Measurements from ENCODE around the gene ZFR2.

- TF ChIP-seq, protein P1, sequence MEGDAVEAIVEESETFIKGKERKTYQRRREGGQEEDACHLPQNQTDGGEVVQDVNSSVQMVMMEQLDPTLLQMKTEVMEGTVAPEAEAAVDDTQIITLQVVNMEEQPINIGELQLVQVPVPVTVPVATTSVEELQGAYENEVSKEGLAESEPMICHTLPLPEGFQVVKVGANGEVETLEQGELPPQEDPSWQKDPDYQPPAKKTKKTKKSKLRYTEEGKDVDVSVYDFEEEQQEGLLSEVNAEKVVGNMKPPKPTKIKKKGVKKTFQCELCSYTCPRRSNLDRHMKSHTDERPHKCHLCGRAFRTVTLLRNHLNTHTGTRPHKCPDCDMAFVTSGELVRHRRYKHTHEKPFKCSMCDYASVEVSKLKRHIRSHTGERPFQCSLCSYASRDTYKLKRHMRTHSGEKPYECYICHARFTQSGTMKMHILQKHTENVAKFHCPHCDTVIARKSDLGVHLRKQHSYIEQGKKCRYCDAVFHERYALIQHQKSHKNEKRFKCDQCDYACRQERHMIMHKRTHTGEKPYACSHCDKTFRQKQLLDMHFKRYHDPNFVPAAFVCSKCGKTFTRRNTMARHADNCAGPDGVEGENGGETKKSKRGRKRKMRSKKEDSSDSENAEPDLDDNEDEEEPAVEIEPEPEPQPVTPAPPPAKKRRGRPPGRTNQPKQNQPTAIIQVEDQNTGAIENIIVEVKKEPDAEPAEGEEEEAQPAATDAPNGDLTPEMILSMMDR (IDR thresholded peaks at IDR 0.05; ENCODE audit: borderline replicate concordance, extremely low read depth, low read length, poor library complexity, severe bottlenecking) = no peak
- no peak for TF ChIP-seq EZH2 (IDR thresholded peaks at IDR 0.05; ENCODE audit: borderline replicate concordance, low read depth, low read length, severe bottlenecking)
Measured at GRCh38 chr19:3849787-3850186, 19.1 kb downstream of the ZFR2 start.

Measured in DND-41 (cell line).